Measurements from ENCODE around the gene ACOT8.
"Not testable (repeated sequence)": the region's sequence is repeated elsewhere in the genome, so short reads cannot be mapped to it uniquely, and the experiment has no call there.

ACOT8 gene

GRCh38 chr20:45892049-45892825 lies 35.0 kb upstream of the ACOT8 start:
- Mint-ChIP-seq H3K27me3 (no peaks in the 10 kb centered on the region), H3K27ac (peak overlapping the region in 1 of 2 donors; percentile 78), H3K4me1 (peaks cover 50% of the 10 kb centered on the region), H3K9me3 (no peaks in the 10 kb centered on the region), H3K4me3 (peak overlapping the region; percentile 94 to 95)
- DNase-seq (no peak), ATAC-seq (no peak)

GRCh38 chr20:45890985-45891983 lies 34.1 kb upstream of the ACOT8 start, which contains the start of the genes CTSA and NEURL2:
TSS of gene CTSA (plus strand) at chr20:45891335. CDS start at chr20:45891569, 234 bp downstream.
TSS of gene NEURL2 (minus strand) at chr20:45891208. CDS start at chr20:45890991, 217 bp downstream.
- DNase-seq (peak; percentile 83 to 87), ATAC-seq (peak; percentile 80)
- peaks cover 60% of the 10 kb centered on the region for H3K4me1 Mint-ChIP-seq
- no peaks in the 10 kb centered on the region for H3K9me3 Mint-ChIP-seq
- H3K27ac Mint-ChIP-seq, result peak within 1 kb of the TSS; percentile 95 to 97
- H3K4me3 Mint-ChIP-seq, result peak within 1 kb of the TSS; percentile 94 to 95
- no peaks in the 10 kb centered on the region for H3K27me3 Mint-ChIP-seq

DNA sequence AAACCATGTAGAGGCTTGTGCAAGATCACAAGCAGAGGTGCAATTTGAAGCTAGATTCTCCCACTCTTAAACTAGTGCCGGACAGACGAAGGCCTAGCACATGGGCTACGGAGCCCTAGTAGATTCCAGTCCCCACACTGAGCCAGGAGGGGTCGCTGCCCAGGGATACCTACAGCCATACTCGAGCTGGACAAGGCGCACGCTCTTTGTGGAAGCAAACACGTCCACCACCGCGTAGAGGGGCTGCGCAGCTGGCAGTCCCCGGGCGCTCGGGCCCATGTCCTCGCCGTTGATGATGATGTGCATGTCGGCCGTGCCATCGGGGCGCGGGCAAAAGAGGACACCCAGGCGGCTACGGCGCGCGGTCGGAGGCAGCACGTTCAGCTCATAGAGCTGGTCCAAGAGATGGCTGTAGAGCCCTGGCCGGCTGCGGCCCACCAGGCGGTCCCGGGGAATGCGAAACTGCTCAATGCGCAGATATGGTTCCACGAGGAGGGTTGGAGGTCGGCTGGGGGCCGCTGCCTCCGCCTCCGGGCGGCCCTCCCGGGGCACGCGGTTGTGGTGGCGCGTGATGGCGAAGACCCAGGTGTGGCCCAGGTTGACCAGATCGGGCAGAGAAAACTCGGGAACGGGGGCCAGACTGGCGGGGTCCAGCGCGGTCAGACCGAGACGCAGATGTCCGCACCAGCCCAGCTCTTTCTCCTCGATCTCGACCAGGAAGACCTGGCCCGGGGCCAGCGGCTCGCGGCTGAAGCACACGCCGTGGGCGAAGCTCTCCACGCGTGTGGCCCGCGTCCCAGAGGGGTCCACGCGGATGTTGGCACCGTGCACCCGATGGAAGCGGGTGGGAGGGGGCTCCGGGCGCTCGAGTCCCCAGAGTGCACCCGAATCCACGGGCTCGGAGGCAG lies 33.1 kb upstream of the ACOT8 start:
- H3K9me3 Mint-ChIP-seq, result no peaks in the 10 kb centered on the region
- peak overlapping the region; percentile 95 to 97 for H3K27ac Mint-ChIP-seq
- no peaks in the 10 kb centered on the region for H3K27me3 Mint-ChIP-seq
- peak; percentile 52 to 66 for DNase-seq
- peak; percentile 72 for ATAC-seq
- H3K4me1 Mint-ChIP-seq, result peaks cover 69% of the 10 kb centered on the region
- peak overlapping the region; percentile 94 to 95 for H3K4me3 Mint-ChIP-seq

DNA sequence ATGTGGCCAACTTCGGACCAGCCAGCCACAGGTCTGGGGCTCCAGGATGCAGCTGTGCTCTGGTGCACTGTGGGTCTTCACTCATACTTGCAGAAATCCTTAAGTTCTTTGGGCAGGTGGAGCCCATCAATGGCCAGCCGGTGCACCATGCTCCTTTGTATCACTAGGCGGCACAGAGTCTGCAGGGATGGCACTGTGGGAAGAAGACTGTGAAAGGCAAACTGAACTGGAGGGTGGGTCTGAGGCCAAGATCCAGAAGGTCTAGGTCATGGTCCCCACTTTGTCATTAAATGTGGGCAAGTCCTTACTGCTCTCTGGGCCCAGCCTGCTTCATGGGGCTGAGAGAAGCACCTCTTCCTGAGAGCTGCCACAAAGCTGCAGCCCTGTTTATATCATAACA lies 31.5 kb upstream of the ACOT8 start:
- H3K27me3 Mint-ChIP-seq, result no peaks in the 10 kb centered on the region
- peaks cover 78% of the 10 kb centered on the region for H3K4me1 Mint-ChIP-seq
- no peak overlapping the region for H3K4me3 Mint-ChIP-seq
- H3K27ac Mint-ChIP-seq, result no peak overlapping the region
- H3K9me3 Mint-ChIP-seq, result no peaks in the 10 kb centered on the region
- ATAC-seq (no peak), DNase-seq (no peak)

GRCh38 chr20:45887346-45887715 lies 30.1 kb upstream of the ACOT8 start, which contains the start of gene SPATA25:
TSS of gene SPATA25 (minus strand) at chr20:45887622. CDS start at chr20:45887590, 32 bp downstream.
- ATAC-seq (no peak), DNase-seq (no peak)
- H3K9me3 Mint-ChIP-seq, result no peaks in the 10 kb centered on the region
- H3K4me1 Mint-ChIP-seq, result peaks cover 80% of the 10 kb centered on the region
- H3K27ac Mint-ChIP-seq, result peak within 1 kb of the TSS in 1 of 2 donors; percentile 8
- no peak within 1 kb of the TSS for H3K4me3 Mint-ChIP-seq
- no peaks in the 10 kb centered on the region for H3K27me3 Mint-ChIP-seq

- no peak for DNase-seq
- H3K9me3 Mint-ChIP-seq, result no peaks in the 10 kb centered on the region
- H3K27ac Mint-ChIP-seq, result no peak overlapping the region
- no peak overlapping the region for H3K4me3 Mint-ChIP-seq
- H3K4me1 Mint-ChIP-seq, result peaks cover 80% of the 10 kb centered on the region
- no peaks in the 10 kb centered on the region for H3K27me3 Mint-ChIP-seq
- no peak for ATAC-seq
Observed at GRCh38 chr20:45886590-45887345, 29.6 kb upstream of the ACOT8 start.

DNA sequence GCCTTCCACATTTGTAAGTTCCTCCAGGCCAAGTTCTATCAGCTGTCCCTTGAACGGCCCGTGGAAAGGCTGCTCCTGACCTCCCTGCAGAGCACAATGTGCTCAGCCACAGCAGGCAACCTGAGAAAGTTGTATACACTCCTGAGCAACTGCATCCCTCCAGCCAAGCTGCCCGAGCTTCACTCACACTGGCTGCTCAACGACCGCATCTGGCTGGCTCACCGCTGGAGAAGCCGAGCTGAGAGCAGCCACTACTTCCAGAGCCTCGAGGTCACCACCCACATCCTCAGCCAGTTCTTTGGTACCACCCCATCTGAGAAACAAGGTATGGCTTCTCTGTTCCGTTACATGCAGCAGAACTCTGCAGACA lies 25.9 kb upstream of the ACOT8 start:
- Mint-ChIP-seq H3K4me3 (no peak overlapping the region), H3K9me3 (no peaks in the 10 kb centered on the region), H3K4me1 (peaks cover 71% of the 10 kb centered on the region), H3K27ac (peak overlapping the region in 1 of 2 donors; percentile 63), H3K27me3 (no peaks in the 10 kb centered on the region)
- ATAC-seq (no peak), DNase-seq (no peak)

GRCh38 chr20:45882469-45883099 lies 25.4 kb upstream of the ACOT8 start:
- Mint-ChIP-seq H3K4me1 (peaks cover 70% of the 10 kb centered on the region), H3K9me3 (no peaks in the 10 kb centered on the region), H3K27me3 (no peaks in the 10 kb centered on the region), H3K4me3 (peak overlapping the region; percentile 44 to 68), H3K27ac (peak overlapping the region in 1 of 2 donors; percentile 63)
- ATAC-seq, result no peak
- no peak for DNase-seq

DNA sequence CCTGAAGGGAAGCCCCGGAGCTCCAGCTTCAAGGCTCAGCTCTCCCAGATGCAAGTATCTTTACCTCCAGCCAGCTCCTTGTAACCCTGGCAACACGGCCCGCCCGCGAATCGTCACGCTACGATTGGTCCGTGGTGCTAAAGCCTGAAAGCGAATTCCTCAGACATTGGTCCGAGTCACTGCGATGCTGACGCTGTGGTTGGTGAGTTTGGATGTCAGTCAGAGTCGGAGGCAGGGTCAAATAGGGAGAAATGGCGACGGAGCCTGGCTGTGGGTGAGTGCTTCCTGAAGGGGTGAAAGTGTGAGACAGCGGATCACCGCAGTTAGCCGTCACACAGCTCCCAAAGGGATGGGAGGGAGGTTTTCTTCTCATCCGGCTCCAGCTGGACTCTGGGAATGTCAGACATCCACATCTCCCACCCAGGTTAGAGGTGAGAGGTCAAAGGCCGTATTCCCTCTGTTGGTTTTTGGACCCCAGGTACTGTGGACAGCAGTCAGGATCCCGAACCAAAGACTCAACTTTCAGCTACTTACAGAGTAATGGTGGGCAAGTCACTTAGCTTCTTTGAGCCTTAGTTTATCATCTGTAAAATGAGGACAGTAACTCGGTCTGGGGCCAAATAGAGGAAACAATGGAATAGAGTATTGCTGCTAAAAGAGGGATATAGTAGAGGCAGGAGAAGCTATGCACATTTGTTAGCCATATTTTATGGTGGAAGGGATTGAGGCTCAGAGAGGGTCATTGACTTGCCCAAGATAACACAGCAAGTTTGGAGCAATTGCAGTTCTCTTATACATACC lies 24.0 kb upstream of the ACOT8 start, which contains the start of gene ZSWIM1:
ZSWIM1 (plus strand) TSS at position 240 of the 801 bp plus-strand sequence. CDS start 1,366 bp downstream, outside the sequence.
- Mint-ChIP-seq H3K4me1 (peaks cover 56% of the 10 kb centered on the region), H3K9me3 (no peaks in the 10 kb centered on the region), H3K27me3 (no peaks in the 10 kb centered on the region), H3K27ac (peak within 1 kb of the TSS; percentile 96 to 98), H3K4me3 (peak within 1 kb of the TSS; percentile 90 to 92)
- peak; percentile 98 for DNase-seq
- peak; percentile 98 for ATAC-seq

DNA sequence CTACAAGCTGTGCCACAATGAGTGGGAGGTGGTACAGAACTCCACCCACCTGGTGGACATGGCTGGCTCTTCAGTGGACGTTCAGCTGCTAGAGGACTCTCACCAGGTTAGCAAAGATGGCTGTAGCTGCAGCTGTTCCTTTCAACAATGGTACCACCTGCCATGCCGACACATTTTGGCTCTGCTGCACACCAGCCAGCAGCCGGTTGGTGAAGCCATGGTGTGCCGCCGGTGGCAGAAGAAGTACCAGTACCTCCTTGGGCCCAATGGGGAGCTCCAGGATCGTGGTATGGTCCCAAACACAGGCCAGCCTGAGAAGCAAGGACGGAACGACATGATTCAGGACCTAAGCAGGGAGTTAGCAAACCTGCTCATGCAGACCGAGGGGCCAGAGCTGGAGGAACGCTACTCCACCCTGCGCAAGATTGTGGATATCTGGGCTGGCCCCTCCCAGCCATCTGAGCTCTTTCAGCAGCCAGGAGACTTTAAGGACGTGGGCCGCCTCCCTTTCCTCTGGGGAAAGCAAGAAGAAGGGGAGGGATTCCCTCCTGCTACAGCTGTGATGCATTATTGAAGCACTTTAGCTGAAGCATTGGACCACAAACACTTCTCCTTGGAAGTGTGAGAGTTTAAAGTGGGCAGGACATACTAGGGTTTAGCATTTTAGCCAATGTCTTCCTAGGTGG lies 21.0 kb upstream of the ACOT8 start:
- ATAC-seq, result no peak
- no peaks in the 10 kb centered on the region for H3K9me3 Mint-ChIP-seq
- no peak overlapping the region for H3K4me3 Mint-ChIP-seq
- no peak overlapping the region for H3K27ac Mint-ChIP-seq
- no peaks in the 10 kb centered on the region for H3K27me3 Mint-ChIP-seq
- DNase-seq, result no peak
- peaks cover 29% of the 10 kb centered on the region for H3K4me1 Mint-ChIP-seq

GRCh38 chr20:45874576-45874975 lies 17.4 kb upstream of the ACOT8 start:
- no peaks in the 10 kb centered on the region for H3K4me1 Mint-ChIP-seq
- DNase-seq, result no peak
- no peaks in the 10 kb centered on the region for H3K27me3 Mint-ChIP-seq
- peak overlapping the region in 1 of 2 donors; percentile 20 for H3K27ac Mint-ChIP-seq
- no peak overlapping the region for H3K4me3 Mint-ChIP-seq
- no peaks in the 10 kb centered on the region for H3K9me3 Mint-ChIP-seq
- ATAC-seq, result no peak

DNA sequence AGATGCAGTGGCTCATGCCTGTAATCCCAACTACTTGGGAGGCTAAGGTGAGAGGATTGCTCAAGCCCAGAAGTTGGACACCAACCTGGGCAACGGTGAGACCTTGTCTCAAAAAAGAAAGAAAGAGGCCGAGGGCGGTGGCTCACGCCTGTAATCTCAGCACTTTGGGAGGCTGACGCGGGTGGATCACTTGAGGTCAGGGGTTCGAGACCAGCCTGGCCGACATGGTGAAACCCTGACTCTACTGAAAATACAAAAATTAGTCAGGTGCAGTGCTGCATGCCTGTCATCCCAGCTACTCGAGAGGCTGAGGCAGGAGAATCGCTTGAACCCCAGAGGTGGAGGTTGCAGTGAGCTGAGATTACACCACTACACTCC lies 16.9 kb upstream of the ACOT8 start:
- not testable (repeated sequence) for DNase-seq, H3K4me3 Mint-ChIP-seq, H3K27me3 Mint-ChIP-seq, H3K27ac Mint-ChIP-seq, ATAC-seq, H3K4me1 Mint-ChIP-seq, H3K9me3 Mint-ChIP-seq
